ENCODE data around the gene USP21. TPM values are rescaled to one million over a fixed set of nuclear protein-coding genes. Genes with fewer than 3 reads are reported as not detected.

USP21 gene
- total and polyA plus RNA-seq, 2 of the 13 experiments (the other 11 are each of a cell fraction or from before 2014, with no cell fraction given) = 10.1 to 33.1 TPM

- ATAC-seq = no peak
- Histone ChIP-seq H3K4me2 (ENCODE audit: low read depth, low read length) (no peak overlapping the region), H2AFZ (ENCODE audit: low read length) (no peak overlapping the region), H3K4me3 (replicated peaks in 1 of 3; ENCODE audit: insufficient read depth in 1 of 3, low read depth in 2 of 3, low read length in 3 of 3) (no peak overlapping the region), H3K4me1 (ENCODE audit: insufficient read depth, low read length) (peaks cover 21% of the 10 kb centered on the region), H3K79me2 (ENCODE audit: insufficient read depth, low read length) (peaks cover 35% of the 10 kb centered on the region), H3K27me3 (ENCODE audit: control insufficient read depth in 1 of 2, insufficient read depth in 2 of 2, low read length in 2 of 2) (no peaks in the 10 kb centered on the region; a peak in 1 of 5 replicates), H4K20me1 (ENCODE audit: insufficient read depth, low read length) (no peaks in the 10 kb centered on the region), H3K36me3 (replicated peaks in 1 of 2; ENCODE audit: control insufficient read depth in 1 of 2, insufficient read depth in 2 of 2, low read length in 2 of 2) (peaks cover 10 to 39% of the 10 kb centered on the region in 2 experiments; a peak in 4 of 5 replicates), H3K27ac (ENCODE audit: extremely low read length, insufficient read depth, low read length) (no peak overlapping the region), H3K9me3 (ENCODE audit: low read length) (no peaks in the 10 kb centered on the region), H3K9ac (ENCODE audit: insufficient read depth, low read depth, low read length) (no peak overlapping the region)
- ChIA-PET CTCF (ENCODE audit: low intra/inter-chr PET ratio, low total read pairs) (no interaction called here), POLR2A (interaction anchor here (1.1 kb wide), 1 partner anchor 11 kb away, joined by 4 read pairs; the partner anchor contains the start of genes NIT1 and PFDN2)
- intact Hi-C loops (cut with micrococcal nuclease; ENCODE audit: unreplicated experiment) = no loop called here
- DNase-seq (ENCODE audit: low spot score) = no peak
- no TSS peak for BruUV-seq (replicated peaks)
- WGBS (ENCODE audit: low lambda C conversion rate) = 95% methylated on average over 4 of the region's 4 CpGs
- no peak for FAIRE-seq
- in situ Hi-C loops (cut with HindIII; ENCODE audit: extremely low pct_ligation_motif_present, low pct_unique_long_range_greater_than_20kb) = no loop called here
- TF ChIP-seq ZKSCAN5 (CRISPR knock-in tag; IDR thresholded peaks at IDR 0.05) (no peak), ZFP36L1 (CRISPR knock-in tag; IDR thresholded peaks at IDR 0.05) (no peak), KLF16 (CRISPR knock-in tag; IDR thresholded peaks at IDR 0.05) (no peak), ZNF296 (CRISPR knock-in tag; conservative IDR thresholded peaks at IDR 0.05) (no peak), PHF5A (CRISPR knock-in tag; IDR thresholded peaks at IDR 0.05; ENCODE audit: low read depth, unreplicated experiment) (no peak)
These were observed 30.5 kb upstream of the USP21 start for GRCh38 chr1:161128591-161129420.

- POLR2A ChIA-PET = no interaction called here
- Histone ChIP-seq H3K27me3 (ENCODE audit: control insufficient read depth in 1 of 2, insufficient read depth in 2 of 2, low read length in 2 of 2) (no peaks in the 10 kb centered on the region; a peak in 1 of 5 replicates), H3K4me2 (ENCODE audit: low read depth, low read length) (no peak overlapping the region), H3K27ac (ENCODE audit: extremely low read length, insufficient read depth, low read length) (no peak overlapping the region), H3K9ac (ENCODE audit: insufficient read depth, low read depth, low read length) (no peak overlapping the region), H3K4me1 (ENCODE audit: insufficient read depth, low read length) (peaks cover 27% of the 10 kb centered on the region), H4K20me1 (ENCODE audit: insufficient read depth, low read length) (no peaks in the 10 kb centered on the region), H2AFZ (ENCODE audit: low read length) (no peak overlapping the region), H3K36me3 (replicated peaks in 1 of 2; ENCODE audit: control insufficient read depth in 1 of 2, insufficient read depth in 2 of 2, low read length in 2 of 2) (peaks cover 5 to 26% of the 10 kb centered on the region in 2 experiments; a peak in 4 of 5 replicates), H3K79me2 (ENCODE audit: insufficient read depth, low read length) (peaks cover 40% of the 10 kb centered on the region), H3K9me3 (ENCODE audit: low read length) (no peaks in the 10 kb centered on the region), H3K4me3 (replicated peaks in 1 of 3; ENCODE audit: insufficient read depth in 1 of 3, low read depth in 2 of 3, low read length in 3 of 3) (no peak overlapping the region)
- CTCF ChIA-PET (ENCODE audit: low intra/inter-chr PET ratio, low total read pairs) = no interaction called here
- in situ Hi-C loops (cut with HindIII; ENCODE audit: extremely low pct_ligation_motif_present, low pct_unique_long_range_greater_than_20kb) = no loop called here
- FAIRE-seq (no peak), ATAC-seq (no peak), DNase-seq (ENCODE audit: low spot score) (no peak)
- intact Hi-C loops (cut with micrococcal nuclease; ENCODE audit: unreplicated experiment) = loop anchor here (10.0 kb wide), 1 partner anchor 135 kb away; no protein-coding TSS in a partner anchor
- no TSS peak for BruUV-seq (replicated peaks)
- 88% methylated on average over 1 of the region's 1 CpG for WGBS (ENCODE audit: low lambda C conversion rate)
- TF ChIP-seq NFATC3 (CRISPR knock-in tag; IDR thresholded peaks at IDR 0.05) (no peak), U2AF1 (optimal IDR thresholded peaks at IDR 0.05; ENCODE audit: low read depth, low read length) (no peak), ARNT2 (CRISPR knock-in tag; IDR thresholded peaks at IDR 0.05; ENCODE audit: low read depth) (no peak), ZNF816 (CRISPR knock-in tag; IDR thresholded peaks at IDR 0.05; ENCODE audit: borderline replicate concordance) (no peak), NFAT5 (CRISPR knock-in tag; IDR thresholded peaks at IDR 0.05) (no peak), GABPA (IDR thresholded peaks at IDR 0.05; ENCODE audit: low read depth, low read length) (no peak), GABPA (CRISPR knock-in tag; IDR thresholded peaks at IDR 0.05; ENCODE audit: low read depth) (no peak)
These were observed 29.0 kb upstream of the USP21 start for GRCh38 chr1:161130266-161130665.
